ENCODE results near the gene DPF3.

DPF3 gene

DNA sequence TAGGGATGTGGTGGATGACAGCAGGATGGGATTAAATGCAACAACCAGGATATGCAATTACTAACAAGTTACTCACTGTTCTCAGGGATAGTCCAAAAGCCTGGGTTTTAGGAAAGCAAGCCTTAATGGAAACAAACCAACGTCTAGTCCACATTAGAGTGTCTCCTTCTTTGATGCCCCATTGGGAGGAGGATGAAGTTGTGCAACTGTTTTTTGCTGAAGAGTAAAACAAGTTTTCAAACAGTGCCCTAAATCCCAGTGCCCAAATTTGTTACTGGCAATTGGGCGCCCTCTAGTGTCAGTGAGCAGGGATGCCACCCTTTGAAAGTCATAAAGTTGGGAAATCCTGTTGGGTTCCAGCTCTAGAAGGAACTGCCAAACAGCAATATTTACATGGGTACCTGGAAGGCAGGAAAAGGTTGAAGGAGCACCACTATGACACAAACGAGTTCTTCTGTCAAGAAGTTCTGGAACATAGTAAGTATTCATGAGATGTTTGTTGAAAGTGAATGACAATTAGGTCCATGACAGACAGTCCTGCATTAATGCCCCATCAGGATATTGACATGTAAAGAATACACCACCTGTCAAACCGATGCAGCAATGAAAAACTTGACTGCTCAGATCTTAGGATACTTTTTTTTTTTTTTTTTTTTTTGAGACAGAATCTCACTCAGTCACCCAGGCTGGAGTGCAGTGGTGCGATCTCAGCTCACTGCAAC, 11.1 kb upstream of the DPF3 start:
- DNase-seq (ENCODE audit: low read depth) = no peak

DNA sequence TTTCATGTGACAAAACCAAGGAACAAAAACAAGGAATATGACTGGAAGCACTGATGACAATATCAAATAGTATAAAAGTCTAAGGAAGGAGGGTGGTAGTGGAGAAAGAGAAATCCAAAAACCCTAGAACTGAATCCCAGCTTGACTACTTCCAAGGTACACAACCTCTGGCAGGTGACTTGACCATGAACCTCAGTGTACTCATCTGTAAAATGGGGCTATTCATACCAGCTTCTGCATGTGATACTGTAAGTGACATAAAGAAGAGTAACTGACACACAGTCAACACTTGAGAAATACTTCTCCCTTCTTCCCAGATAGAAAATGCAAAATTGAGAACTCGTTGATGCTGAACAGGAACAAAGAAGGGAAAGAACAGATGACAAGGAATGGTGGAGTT, 10.3 kb upstream of the DPF3 start:
- no peak for DNase-seq (ENCODE audit: low read depth)

DNA sequence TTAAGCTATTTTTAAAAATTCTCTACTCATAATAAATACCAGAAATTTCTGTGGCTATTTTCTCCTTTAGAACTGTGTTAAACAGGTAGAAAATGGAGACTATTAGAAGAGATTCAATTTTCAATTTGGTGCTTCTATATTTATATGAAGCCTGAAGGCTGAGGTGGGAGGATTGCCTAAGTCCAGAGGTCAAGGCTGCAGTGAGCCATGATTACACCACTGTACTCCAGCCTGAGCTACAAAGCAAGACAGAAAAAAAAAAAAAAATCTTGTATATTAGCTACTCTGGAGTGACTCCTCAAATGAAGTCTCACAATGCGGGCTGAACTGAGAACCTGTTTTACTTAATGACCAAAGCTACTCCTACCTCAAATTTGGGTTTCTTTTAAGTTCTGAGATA, 9.8 kb upstream of the DPF3 start:
- DNase-seq (ENCODE audit: low read depth) = no peak

DNA sequence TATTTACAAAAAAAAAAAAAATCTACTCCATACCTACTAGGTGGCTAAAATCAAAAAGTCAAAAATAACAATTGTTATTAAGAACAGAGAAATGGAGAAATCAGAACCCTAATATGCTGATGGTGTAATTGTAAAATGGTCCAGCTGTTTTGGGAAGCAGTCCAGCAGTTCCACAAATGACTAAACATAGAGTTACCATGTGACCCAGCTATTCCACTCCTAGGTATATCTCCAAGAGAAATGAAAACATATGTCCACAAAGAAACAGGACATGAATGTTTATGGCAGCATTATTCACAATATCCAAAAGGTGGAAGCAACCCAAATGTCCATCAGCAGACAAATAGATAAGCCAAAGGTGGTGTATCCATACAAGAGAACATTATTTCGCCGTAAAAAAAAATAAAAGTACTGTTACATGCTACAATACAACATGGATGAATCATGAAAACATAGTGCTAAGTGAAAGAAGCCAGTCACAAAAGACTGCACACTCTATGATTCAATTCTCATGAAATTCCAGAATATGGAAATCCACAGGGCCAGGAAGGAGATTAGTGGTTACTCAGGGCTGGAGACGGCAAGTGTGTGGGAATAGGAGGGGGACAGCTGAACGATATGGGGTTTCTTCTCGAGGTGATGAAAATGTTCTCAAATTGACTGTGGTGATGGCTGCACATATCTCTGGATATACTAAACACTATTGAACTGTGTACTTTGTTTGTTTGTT, 9.1 kb upstream of the DPF3 start:
- no peak for DNase-seq (ENCODE audit: low read depth)

DNA sequence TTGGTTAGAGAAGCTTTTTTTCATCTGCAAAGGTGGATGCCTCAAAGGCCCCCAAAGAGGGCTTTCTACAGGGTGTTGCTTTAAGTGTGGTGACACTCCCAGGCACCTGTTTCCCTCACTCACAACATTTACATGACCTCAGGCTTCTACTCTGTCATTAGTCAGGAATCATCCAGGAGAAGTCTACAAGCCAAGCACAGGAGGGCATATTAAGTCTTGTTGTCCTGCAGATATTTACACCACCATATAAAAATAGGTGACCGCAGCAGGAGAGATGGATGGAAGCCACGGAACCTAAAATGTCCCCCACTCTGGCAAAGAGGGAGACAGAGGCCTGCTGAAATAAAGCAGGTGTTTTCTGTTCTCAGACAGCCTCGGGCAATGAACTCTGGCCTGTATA, 7.5 kb upstream of the DPF3 start:
- DNase-seq (ENCODE audit: low read depth) = no peak

DNA sequence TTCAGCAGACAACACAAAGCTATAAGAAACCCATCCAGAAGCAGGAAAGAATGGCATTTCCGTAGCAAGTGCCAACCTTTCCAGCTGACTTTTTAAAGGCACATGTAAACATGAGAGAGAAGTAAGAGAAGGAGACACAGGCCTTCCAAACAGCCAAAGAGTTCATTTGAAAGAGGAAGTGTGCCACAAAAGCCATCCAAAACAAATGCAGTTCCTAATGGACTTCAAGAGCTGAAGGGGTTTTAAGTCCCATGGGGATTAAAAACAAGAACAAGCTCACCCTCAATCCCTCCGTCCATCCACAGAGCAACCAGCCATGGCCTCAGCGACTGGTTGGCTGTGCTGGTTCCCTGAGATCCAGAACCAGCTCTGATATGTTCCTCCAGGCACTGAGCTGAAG, 4.5 kb upstream of the DPF3 start:
- DNase-seq (ENCODE audit: low read depth) = no peak

DNA sequence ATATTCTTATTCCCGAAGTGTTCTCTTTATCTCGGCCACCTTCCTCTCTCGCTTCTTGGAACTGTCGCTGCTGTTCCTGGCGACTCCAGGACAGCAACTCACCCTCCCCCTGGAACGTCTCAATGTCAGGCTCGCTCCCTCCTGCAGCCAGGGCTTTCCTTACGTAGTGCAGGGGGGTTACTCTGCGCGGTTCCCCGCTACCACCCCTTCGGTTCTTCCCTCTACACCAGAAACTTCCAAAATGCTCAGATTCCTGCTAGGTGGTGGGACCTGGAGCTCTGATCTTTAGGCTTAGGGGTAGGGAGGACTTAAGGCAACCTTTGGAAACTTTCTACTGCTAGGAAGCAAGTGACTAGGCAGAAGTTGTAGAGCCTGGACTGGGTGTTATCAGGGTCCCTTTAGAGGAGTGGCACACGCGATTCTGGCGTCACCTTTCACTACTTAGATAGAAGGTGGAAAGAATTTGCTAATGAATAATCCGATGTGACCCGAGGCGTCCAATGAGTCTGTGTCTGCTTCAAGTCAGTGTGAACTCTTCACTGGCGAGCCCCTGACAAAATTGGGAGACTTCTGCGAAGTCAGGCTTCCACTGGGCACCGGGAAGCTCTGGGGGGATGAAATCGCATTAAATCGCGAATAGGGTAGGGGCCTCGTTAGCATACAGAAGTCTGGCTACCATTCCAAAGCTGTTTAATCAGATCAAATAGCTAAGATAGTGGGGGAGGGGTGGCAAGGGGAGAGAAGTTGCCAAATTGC, 900 bp upstream of the DPF3 start:
- no peak for DNase-seq (ENCODE audit: low read depth)

DNA sequence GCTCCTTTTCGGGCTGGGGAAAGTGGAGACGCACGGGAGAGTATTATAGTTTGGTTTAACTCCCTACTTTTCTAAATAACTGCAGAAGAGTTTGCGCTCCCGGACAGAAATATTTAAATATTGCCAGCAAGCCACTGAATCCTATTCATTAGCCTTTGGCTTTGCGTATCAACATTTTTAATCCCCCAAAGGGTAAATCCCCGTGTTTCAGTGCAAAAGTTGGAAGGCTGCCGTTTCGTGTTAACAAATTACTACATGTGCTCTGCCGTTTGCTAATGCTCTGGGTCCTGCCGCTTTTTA, 372 bp upstream of the DPF3 start:
- no peak for DNase-seq (ENCODE audit: low read depth)

DNA sequence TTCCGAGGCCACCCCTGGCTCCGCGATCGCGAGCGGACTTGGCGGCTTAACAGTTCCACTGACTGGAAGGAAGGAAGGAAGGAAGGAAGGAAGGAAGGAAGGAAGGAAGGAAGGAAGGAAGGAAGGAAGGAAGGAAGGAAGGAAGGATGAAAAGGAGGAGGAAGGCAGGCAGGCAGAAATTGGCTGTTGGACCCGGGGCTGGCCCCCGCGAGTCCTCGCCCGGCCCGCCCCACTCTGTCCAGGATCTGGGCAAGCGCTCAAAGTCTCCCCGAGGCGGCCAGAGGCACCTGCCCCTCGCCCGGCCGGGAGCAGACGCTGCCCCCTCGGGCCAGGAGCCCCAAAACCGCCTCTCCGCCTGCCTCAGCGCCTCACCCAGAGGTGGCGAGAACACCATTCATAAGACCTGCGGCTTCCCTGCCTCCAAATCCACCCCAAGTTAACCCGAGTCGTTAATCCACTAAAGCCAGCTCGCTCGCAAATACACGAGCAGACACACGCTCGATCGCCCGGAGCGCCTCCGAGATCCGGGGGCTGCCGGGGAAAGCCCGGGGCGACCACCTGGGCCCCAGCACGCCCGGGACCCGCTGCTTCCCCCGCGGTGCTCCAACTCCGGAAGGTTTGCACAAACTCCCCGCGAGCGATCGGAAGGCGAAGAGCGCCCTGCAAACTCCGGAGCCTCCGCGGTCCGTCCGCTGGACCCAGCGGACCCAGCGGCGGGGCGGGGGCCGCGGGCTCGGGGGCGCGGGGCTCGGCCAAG, 844 bp downstream of the DPF3 start:
- no peak for DNase-seq (ENCODE audit: low read depth)

DNA sequence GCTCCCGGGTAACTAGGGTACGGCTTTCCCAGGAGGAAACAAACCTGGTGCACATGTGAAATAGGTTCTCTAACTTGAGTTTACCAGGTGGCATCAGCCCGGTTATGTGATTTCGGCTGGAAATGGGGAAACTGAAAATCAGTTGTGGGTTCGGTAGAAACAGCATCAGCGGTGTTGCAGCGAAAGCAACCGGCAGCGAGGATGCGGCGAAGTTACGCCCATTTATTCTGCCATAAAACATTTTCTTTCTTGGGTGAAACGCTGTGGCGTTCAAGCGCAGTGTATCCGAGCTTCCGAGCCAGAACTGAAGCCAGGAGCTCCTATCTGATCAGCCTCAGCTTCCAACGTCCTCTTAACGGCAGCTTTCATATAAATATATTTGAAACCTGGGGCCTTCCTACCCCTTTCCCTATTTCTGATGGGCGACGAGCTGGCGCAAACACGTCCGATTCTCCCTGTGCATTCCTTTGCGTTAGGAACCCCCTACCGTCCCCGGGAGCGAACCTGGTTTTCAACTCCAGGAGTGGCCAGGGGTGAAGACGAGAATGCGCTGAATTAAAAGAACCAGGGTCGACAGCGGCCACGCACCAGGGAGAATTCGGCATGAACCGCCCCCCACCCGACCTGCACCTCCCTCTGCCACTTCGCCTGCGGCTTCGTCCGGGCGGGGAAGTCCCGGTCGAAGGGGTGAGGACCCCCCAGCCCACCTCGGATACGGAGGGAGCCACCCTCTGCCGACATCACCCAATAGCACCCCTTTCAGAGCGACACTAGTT, 1.6 kb downstream of the DPF3 start:
- no peak for DNase-seq (ENCODE audit: low read depth)

DNA sequence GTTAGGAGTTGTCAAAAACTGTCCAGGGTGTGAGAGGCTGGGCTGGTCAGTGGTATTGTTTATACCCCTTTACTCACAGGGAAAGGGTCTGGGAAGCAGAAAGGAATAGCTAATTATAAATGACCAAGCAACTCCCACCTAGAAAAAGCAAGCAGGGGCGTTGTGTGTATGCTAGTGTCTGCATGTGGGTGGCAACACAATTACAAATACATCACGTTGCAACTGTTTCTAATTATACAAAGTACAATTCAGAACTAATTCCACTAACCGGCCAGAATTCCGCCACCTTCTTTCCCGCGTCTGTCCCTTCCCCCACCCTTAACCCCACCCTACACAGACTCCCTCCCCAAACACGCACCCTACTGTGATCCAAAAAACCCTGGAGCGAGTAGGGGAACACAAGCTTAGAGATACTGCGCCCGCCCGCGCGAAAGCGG, 2.2 kb downstream of the DPF3 start:
- no peak for DNase-seq (ENCODE audit: low read depth)

DNA sequence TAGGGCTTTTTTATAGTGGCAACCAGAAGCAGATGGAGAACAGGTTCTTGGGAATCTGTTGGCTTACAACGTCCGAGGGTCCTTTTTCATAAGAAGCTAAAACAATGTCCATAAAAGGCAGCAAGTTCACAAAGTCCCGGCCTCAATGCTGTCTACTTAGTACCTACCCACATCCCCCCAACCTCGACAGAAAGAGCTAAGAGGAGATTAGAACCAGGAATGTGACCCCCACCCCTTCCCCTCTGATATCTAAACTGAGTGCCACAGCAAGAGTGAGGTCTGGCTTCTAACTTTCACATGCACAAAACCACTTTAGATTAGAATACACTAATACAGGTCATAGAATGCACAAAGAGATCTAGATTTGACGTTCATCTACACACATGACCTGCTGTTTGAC, 4.5 kb downstream of the DPF3 start:
- DNase-seq (ENCODE audit: low read depth) = no peak

DNA sequence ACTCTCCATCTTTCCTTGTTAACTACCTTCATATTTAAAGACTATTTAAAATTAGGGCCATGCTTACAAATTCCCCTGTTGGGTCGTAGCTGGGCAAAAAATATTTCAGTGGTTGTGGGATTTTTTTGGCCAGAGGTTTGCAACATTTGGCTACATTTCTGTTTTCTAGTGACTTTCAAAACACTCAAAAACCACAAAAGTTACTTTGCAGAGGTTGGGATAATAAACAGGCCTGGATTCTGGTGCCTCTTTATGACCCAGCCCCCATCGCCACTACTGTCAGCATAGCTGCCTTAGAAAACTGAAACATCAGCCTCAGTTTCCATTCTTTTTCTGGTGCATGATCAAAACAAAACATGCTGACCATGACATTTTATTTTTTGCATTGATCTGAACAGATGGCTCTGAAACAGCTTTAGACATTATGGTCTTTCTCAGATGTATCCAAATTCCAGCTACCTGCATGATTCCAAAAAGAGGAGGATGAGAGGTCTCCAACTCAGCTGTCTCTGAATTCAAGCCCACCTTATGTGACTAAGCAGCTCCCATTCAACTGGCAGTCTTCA, 5.2 kb downstream of the DPF3 start:
- no peak for DNase-seq (ENCODE audit: low read depth)

DNA sequence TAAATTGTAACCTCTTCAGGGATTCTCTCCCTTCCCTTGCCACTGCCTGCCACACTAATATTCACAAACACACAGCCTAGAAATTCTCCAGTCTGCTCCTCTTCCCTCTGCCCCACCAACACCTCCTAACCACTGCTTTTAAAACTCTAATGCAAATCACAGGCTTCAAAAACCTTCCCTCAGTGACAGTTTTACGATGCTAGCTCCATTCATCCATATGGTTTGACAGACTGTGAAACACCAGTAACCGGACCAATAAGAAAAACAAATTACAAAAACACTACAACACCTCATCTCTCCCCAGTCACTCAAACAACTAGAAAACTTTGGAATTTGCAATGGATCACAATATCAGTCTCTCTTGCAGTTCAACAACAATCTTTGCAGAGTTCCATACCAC, 5.7 kb downstream of the DPF3 start:
- no peak for DNase-seq (ENCODE audit: low read depth)

DNA sequence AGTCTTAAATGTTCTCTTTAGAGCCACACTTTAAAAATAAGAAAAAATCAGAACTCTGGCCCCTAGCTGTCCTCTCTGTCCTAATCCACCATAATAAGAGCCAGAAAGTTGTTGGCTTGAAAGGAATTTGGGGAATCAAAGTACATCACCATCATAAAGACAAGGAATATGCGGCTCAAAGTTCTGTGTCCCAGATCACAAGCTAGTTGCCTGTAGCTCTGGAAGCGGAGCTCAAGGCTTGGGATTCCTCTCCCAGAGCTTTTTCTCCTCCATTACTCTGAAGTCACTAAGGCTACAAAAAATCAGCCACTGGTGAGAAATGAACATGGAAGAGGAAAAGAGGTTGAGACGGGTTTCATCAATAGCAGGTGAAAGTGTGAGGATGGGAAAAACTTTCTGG, 6.4 kb downstream of the DPF3 start:
- no peak for DNase-seq (ENCODE audit: low read depth)

DNA sequence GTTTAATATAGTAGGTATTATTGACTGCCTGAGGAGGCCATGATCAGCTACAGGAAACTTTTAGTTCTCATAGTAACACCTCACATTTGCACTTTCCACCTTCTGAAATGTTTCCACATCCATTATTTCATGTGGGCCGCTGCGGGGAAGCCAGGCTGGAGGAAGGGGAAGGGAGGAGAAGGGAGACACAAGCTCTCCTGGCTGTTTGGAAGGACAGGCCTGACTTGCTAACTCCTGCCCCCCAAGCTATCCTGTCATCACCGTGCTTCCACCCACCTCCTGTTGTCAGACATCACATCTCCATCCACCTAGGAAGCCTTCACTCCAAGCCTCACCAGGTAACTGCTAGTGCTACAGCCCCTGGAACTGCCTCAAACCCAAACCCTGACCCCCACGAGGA, 9.5 kb downstream of the DPF3 start:
- no peak for DNase-seq (ENCODE audit: low read depth)

DNA sequence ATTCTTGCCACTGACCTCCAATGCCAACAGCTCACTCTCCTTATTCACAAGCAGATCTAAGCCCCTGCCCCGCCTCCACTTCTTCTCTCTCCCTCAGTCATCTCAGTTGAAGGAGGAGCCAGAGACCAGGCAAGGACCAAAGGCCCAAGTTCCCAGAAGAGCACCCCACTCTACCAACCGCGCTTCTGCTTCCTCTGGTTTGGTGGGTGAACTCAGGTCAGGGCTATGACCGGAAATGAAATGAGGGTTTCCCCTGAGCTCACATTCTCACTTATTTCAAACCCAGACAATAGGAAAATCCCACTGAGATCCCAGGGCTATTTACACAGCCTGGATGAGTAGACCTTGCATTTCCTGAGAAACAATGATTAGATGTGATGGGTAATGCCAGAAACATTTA, 9.9 kb downstream of the DPF3 start:
- DNase-seq (ENCODE audit: low read depth) = no peak

DNA sequence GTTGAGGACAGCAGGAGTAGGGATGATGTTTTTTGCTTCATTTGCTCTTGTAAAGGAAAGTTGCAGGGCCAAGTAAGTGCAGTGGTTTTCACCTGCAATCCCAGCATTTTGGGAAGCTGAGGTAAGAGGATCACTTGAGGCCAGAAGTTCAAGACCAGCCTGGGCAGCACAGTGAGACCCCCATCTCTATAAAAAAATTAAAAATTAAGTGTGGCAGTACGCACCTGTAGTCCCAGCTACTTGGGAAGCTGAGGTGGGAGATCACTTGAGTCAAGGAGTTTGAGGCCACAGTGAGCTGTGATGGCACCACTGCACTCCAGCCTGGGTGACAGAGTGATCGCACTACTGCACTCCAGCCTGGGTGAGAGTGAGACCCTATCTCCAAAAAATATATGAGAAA, 10.8 kb downstream of the DPF3 start:
- DNase-seq (ENCODE audit: low read depth) = no peak

DNA sequence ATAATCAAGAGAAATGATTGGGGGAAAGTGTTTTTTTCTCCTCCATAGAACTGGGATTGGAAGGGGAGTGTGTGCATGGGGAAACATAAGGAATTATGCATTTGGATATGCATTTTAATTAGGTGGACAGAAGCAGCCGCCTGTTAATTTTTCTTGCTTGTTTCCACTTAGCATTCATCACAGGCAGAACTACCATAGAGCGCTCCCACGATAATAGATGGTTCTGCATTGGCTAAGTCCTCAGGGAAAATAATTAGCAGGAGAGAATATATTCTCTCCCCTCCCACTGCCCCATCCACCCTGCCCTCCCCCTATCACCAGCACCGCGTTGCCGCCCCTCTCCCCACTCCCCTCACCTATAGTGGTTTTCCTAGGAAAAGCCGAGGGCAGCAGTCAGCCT, 11.4 kb downstream of the DPF3 start:
- DNase-seq (ENCODE audit: low read depth) = no peak

DNA sequence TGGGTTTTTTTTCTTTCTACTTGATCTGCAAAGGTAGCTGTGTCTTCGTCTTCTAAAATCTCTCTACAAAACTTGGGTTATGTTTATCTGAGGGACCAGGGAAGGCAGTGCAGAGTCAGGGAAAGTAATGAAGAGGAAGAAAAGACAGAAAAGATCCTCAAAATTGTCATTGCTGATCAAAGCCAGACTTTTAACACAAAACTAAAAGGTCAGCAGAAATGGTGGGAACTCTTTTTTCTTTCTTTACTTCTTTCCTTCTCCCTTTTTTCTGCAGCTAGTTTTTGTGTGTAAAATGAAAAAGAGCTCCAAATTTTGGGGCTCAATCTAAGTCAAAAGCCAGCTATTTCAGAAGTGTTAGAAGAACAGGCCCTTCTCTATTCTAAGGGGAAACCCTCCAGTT, 11.9 kb downstream of the DPF3 start:
- DNase-seq (ENCODE audit: low read depth) = no peak

DNA sequence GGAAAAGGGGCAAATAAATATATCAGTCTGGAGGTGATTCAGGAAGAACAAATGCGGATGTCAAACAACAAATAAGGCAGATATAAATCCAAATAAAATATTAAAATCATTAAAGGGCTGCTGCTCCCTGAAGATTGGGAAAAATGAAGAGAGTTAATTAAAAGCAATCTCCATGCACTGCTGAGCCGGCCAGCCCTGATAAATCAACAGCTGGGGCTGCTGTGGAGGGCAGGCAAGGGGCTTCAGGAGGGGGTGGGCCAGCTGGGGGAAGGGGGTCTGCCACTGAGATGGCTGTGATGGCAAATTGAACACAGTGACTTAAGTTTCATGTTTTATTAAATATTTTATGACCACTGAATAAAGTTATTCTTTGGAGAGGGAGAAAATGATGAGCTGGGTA, 12.4 kb downstream of the DPF3 start:
- no peak for DNase-seq (ENCODE audit: low read depth)

DNA sequence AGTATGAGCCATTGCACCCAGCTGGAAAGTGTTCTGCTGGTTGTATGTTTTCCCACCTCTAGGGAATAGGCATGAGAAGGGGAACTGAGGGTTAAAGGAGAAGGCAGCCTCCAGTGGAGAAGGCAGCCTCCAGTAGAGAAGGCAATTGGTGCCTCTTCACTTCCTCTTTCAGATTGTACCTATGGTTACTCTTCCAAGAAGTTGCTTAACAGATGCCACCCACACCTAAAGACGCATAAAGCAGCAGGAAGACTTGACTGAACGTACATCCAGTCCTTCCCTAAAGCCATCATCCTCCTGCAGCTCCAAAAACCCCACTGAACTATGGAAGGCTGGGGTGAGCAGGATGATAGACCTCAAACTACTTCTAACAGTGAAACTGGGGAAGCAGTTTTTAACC, 13.1 kb downstream of the DPF3 start:
- DNase-seq (ENCODE audit: low read depth) = no peak
